Forelimb muscle (tissue), 1 donor: ENCODE data around the gene TENM3. TPM values are rescaled to one million over a fixed set of nuclear protein-coding genes. Genes with fewer than 3 reads are reported as not detected.

Experiments
- DNase-seq: peaks from one replicate; pipeline ENCODE4 v3.0.0-alpha.2; 2013; ENCODE audit warnings: low read depth
- polyA plus RNA-seq: library from polyadenylated mRNA; unstranded; fragments of 120-200 nt; gene quantifications from one replicate; pipeline ENCODE4 v1.2.1, GENCODE V29; 2013; ENCODE audit not compliant: insufficient read length

TENM3 gene
- polyA plus RNA-seq, 1 donor, result 15.3 TPM

DNA sequence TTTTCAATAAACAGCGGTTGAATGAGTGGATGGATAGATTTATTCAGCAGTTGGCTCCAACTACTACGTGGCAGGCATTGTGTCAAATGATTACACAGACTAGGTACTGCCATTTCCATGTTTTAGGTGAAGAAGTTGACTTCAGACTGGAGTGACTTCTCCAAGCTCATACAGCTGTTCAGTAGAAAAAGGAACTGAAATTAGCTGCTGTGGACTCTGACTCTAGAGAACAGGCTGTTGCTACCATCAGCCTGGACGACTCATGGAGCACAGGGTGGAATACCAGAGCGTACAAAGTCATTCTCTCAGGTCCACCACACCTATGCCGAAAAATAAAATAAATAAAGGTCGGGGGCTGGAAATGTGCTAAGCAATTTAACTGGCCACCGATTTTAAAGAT, 45.3 kb downstream of the TENM3 start:
- DNase-seq, result no peak

- DNase-seq, result no peak
Observed at GRCh38 chr4:182289809-182290208, 46.6 kb downstream of the TENM3 start.

- DNase-seq, result no peak
Observed at GRCh38 chr4:182291175-182291574, 48.0 kb downstream of the TENM3 start.

- DNase-seq, result no peak
Observed at GRCh38 chr4:182291597-182292270, 48.5 kb downstream of the TENM3 start.

GRCh38 chr4:182292612-182293011, 49.4 kb downstream of the TENM3 start:
- no peak for DNase-seq

GRCh38 chr4:182293691-182294255, 50.6 kb downstream of the TENM3 start:
- DNase-seq, result no peak

- DNase-seq, result no peak
Observed at GRCh38 chr4:182294451-182294850, 51.2 kb downstream of the TENM3 start.

GRCh38 chr4:182297659-182298058, 54.5 kb downstream of the TENM3 start:
- DNase-seq, result no peak

DNA sequence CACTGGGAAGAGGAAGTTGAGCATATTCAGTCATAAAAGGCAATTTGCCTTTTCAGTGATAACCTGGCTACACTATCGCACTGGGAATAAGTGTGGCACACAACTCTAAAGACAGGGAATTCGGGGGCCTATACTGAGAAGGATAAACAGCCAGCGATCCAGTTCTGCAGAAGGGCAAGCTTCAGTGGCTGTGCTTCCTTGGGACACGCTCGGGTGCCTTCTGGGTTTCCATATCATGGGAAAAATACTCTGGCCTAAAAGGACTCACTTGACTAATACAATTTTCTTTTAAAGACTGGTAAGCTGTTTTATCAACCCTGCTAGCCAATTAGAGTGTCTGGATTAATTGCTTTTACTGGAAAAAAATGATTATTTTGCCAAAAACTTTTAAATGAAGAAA, 58.5 kb downstream of the TENM3 start:
- DNase-seq, result no peak

DNA sequence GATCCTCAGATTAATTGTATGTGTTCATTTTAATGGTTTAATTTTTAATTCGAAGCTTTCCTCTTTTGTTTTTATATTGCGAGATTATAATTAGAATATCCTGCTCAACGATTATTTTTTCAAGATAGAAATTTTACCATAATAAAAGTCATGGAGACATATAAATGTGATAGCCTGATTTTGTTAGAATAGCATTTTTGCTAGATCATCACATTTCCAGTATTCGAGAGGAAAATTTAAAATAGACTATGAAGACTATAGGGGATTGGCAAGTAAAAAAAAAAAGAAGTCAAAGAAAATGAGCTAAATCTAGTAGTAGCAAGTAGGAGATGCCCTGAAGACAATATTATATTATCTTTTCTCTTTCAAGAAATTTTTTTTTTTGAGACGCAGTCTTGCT, 60.6 kb downstream of the TENM3 start:
- no peak for DNase-seq

DNA sequence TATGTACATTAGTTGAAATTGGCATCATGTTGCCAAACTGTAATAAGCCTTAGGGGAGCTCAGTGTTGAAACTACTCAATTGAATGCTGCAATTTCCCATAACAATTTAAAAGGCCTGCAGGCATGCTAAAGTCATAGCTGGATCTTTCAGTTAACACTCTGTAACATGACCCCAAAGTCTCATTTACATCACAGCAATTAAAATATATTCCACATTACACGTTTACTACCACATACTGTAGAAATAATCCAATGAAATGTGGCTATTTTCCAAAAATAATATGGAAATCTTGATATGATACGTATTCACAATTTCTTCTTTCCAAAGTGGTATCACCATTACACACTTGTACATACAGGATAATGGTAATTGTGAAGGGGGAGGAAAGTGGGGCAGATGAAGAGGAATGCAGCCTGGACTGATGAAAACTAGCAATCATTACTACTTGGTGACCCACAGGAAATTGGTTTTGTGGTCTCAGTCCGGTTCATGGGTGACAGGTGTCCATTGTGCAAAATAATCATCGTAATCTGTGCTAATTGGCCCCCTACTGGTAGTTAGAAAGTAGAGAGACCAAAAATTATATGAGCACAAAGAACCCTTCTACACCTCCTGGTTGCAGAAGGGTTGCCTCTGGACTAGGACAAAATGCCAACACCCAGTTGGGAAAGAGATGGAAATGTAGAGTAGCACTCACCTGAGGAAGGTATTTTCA, 63.7 kb downstream of the TENM3 start:
- DNase-seq, result no peak

DNA sequence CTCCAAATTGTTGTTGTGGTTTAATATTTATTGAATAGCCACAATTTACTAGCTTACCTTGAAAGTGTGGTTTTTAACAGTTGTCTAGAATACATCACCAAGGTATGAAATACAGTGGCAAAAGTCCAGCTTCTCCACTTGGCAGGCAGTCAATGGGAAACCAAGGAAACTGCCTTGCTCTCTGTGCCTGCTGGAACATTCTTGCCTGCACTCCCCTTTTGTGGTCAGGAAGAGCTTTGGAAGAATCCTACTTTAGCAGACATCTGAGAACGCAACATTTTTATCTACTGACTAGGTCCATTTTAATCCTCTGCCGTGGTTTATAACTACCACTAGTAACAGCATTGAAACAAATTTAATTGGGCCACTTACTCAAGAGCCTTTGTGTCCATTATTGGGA, 64.5 kb downstream of the TENM3 start:
- no peak for DNase-seq

DNA sequence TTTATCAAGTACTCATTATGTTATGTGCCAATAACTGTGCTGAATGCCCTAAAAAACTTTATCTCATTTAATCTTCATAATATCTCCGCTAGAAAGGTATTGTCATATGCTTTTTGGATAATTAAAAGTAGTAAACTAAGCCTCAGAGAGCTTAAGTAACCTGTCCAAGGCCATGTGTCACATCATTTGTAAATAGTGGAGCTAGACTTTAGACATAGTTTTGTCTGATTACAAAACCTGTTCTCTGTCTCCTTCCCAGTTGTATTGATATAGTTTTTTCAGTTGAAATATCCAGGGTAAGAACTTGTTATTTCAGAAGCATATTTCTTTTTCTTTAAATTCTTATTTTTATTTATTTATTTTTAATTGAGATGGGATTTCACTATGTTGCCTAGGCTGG, 66.7 kb downstream of the TENM3 start:
- no peak for DNase-seq

- no peak for DNase-seq
Observed at GRCh38 chr4:182310316-182310715, 67.1 kb downstream of the TENM3 start.

- no peak for DNase-seq
Observed at GRCh38 chr4:182310962-182311361, 67.8 kb downstream of the TENM3 start.

- DNase-seq, result no peak
Observed at GRCh38 chr4:182314537-182314936, 71.3 kb downstream of the TENM3 start.

DNA sequence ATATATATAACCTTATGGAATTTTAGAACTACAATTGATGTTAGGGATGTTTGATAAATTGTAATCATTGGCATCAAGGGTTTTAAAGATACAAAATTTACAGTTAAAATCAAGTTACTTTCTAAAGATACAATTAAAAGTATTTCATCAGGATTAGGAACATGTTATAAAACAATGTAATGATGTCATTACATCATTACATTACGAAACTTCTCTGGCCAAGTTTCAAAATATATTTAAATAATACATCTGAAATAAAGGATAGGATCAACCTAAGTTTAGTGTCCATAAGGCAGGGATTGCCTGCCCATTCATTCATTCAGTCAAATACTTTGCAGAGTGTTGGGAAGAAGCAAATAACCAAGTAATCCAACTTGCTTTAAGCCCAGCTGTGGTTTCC, 75.1 kb downstream of the TENM3 start:
- DNase-seq, result no peak

- DNase-seq, result no peak
Observed at GRCh38 chr4:182320092-182320491, 76.9 kb downstream of the TENM3 start.

DNA sequence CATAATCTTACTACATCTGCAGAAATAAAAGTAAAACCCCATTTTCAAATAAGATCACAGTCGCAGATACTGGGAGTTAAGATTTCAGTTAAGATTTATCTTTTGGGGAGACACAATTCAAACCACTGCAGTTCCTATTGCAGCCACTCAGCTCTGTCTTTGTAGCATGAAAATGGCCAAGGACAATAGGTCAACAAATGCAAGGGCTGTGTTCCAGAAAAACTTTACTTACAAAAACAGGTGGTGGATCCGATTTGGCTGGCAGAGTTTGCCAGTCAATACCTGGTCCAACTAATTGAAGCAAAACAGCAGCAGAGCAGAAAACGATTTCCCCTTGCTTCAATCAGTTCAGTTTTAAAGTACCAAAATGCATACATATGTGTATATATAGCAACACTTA, 77.4 kb downstream of the TENM3 start:
- no peak for DNase-seq

DNA sequence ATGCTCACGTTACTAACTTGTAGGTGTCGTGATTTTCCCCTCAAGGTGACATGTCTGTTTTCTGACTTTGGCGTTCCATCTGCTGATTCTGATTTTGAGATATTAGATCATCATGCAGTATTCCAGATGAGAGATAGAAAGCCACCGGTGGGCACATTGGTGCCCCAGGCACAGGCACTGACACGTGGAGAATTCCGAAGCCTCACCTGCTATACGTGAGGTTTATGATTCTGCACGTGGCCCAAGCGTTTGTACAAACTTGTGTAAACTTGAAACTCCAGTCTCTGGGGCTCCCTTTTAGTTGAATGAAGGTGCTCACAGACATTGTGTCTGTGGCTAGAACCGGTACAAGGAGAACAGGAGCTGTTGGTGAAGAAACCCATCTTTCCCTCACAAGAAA, 81.1 kb downstream of the TENM3 start:
- no peak for DNase-seq

- no peak for DNase-seq
Observed at GRCh38 chr4:182325397-182325796, 82.2 kb downstream of the TENM3 start.

DNA sequence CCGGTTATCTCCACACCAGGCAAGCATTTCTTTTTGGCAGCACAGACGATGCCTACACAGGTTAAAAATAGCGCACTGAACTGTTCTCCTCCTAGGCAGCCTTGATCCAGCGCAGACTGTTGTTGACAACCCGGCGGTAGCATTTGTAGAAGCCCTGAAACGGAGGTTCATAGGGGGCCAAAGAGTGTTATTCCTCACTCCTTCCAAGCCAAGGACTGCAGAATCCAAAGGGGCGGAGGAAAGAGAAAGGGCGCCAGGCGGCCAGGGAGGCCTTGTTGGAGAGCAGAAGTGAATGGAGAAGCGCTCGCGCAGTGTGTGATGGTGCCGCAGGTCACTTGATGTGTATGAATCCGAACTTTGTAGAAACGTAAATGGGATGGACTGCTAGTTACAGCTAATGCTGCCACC, 82.7 kb downstream of the TENM3 start:
- no peak for DNase-seq

- DNase-seq, result no peak
Observed at GRCh38 chr4:182328505-182328904, 85.3 kb downstream of the TENM3 start.
